SK-N-SH treated with all-trans-retinoic acid at 6 μM for 48 hours (cell line): ENCODE results near the gene TPST1.
"Not testable (repeated sequence)": the region's sequence is repeated elsewhere in the genome, so short reads cannot be mapped to it uniquely, and the experiment has no call there.

Experiments used
- ATAC-seq: fragments of 200-7000 bp; cut with Tn5 transposase; 3 replicates; pipeline ENCODE4 v1.9.1; 2020; ENCODE audit warnings: mild to moderate bottlenecking, moderate library complexity
- BACH2 ChIP-seq: fragments of 250-450 bp; sonication (Bioruptor Pico); IDR thresholded peaks from 2 replicates; pipeline ENCODE4 v1.9.0; 2021; ENCODE audit warnings: mild to moderate bottlenecking, borderline replicate concordance
- CSDC2 ChIP-seq: fragments of 250-450 bp; sonication (Bioruptor Pico); IDR thresholded peaks from 2 replicates; pipeline ENCODE4 v1.5.0; 2020; ENCODE audit warnings: mild to moderate bottlenecking, moderate library complexity
- CSRNP3 ChIP-seq: fragments of 250-450 bp; sonication (Bioruptor Pico); IDR thresholded peaks from 2 replicates; pipeline ENCODE4 v1.5.1; 2021; ENCODE audit warnings: mild to moderate bottlenecking, moderate library complexity
- ESRRG ChIP-seq: fragments of 250-450 bp; sonication (Bioruptor Pico); IDR thresholded peaks from 2 replicates; pipeline ENCODE4 v1.6.1; 2021; ENCODE audit warnings: mild to moderate bottlenecking
- GLIS3 ChIP-seq: fragments of 250-450 bp; sonication (Bioruptor Pico); IDR thresholded peaks from 2 replicates; pipeline ENCODE4 v1.5.0; 2020; ENCODE audit warnings: mild to moderate bottlenecking, moderate library complexity
- ISL1 ChIP-seq: fragments of 250-450 bp; sonication (Bioruptor Pico); IDR thresholded peaks from 2 replicates; pipeline ENCODE4 v2.1.2; 2022; ENCODE audit warnings: mild to moderate bottlenecking, moderate library complexity
- OSR1 ChIP-seq: fragments of 250-450 bp; sonication (Bioruptor Pico); IDR thresholded peaks from 2 replicates; pipeline ENCODE4 v1.8.0; 2022; ENCODE audit warnings: moderate library complexity, mild to moderate bottlenecking, inconsistent platforms
- PATZ1 ChIP-seq: fragments of 250-450 bp; sonication (Bioruptor Pico); IDR thresholded peaks from 2 replicates; pipeline ENCODE4 v1.8.0; 2020; ENCODE audit warnings: mild to moderate bottlenecking, moderate library complexity, borderline replicate concordance
- PPARA ChIP-seq: fragments of 250-450 bp; sonication (Bioruptor Pico); IDR thresholded peaks from 2 replicates; pipeline ENCODE4 v1.5.0; 2020; ENCODE audit warnings: mild to moderate bottlenecking, borderline replicate concordance
- RARB ChIP-seq: fragments of 250-450 bp; sonication (Bioruptor Pico); IDR thresholded peaks from 2 replicates; pipeline ENCODE4 v1.8.0; 2021; ENCODE audit warnings: mild to moderate bottlenecking, moderate library complexity
- SNAI2 ChIP-seq: fragments of 250-450 bp; sonication (Bioruptor Pico); IDR thresholded peaks from 2 replicates; pipeline ENCODE4 v1.5.0; 2020; ENCODE audit warnings: mild to moderate bottlenecking, moderate library complexity
- TCF4 ChIP-seq: fragments of 250-450 bp; sonication (Bioruptor Pico); IDR thresholded peaks from 2 replicates; pipeline ENCODE4 v1.8.0; 2021; ENCODE audit warnings: mild to moderate bottlenecking, moderate library complexity, borderline replicate concordance
- TOX ChIP-seq: fragments of 250-450 bp; sonication (Bioruptor Pico); IDR thresholded peaks from 2 replicates; pipeline ENCODE4 v1.8.0; 2021; ENCODE audit warnings: mild to moderate bottlenecking, moderate library complexity, borderline replicate concordance
- TSHZ2 ChIP-seq: fragments of 250-450 bp; sonication (Bioruptor Pico); IDR thresholded peaks from 2 replicates; pipeline ENCODE4 v1.5.0; 2020; ENCODE audit warnings: mild to moderate bottlenecking, moderate library complexity
- ZC3H10 ChIP-seq: fragments of 250-450 bp; sonication (Bioruptor Pico); IDR thresholded peaks from 2 replicates; pipeline ENCODE4 v1.5.1; 2021; ENCODE audit warnings: mild to moderate bottlenecking, moderate library complexity
- ZFP3 ChIP-seq: fragments of 250-450 bp; sonication (Bioruptor Pico); IDR thresholded peaks from 2 replicates; pipeline ENCODE4 v1.5.0; 2020; ENCODE audit warnings: mild to moderate bottlenecking, moderate library complexity
- ZFP30 ChIP-seq: fragments of 450-650 bp; formaldehyde crosslinking; IDR thresholded peaks from 2 replicates; pipeline ENCODE4 v1.5.0; 2022; ENCODE audit warnings: mild to moderate bottlenecking, moderate library complexity
- ZNF565 ChIP-seq: fragments of 450-650 bp; formaldehyde crosslinking; conservative IDR thresholded peaks from 2 replicates; pipeline ENCODE4 v1.5.0; 2020; ENCODE audit warnings: low read depth, mild to moderate bottlenecking, moderate library complexity
- ZNF70 ChIP-seq: fragments of 450-650 bp; formaldehyde crosslinking; IDR thresholded peaks from 2 replicates; pipeline ENCODE4 v1.5.0; 2020; ENCODE audit warnings: mild to moderate bottlenecking, moderate library complexity
- ZNF8 ChIP-seq: fragments of 450-650 bp; formaldehyde crosslinking; IDR thresholded peaks from 2 replicates; pipeline ENCODE4 v1.5.0; 2020; ENCODE audit warnings: mild to moderate bottlenecking, moderate library complexity
- TF ChIP-seq, protein P1 (sequence below): fragments of 250-450 bp; sonication (Bioruptor Pico); IDR thresholded peaks from 2 replicates; pipeline ENCODE4 v1.8.0; 2021; ENCODE audit warnings: low read depth, mild to moderate bottlenecking, moderate library complexity, borderline replicate concordance

The TPST1 gene

DNA sequence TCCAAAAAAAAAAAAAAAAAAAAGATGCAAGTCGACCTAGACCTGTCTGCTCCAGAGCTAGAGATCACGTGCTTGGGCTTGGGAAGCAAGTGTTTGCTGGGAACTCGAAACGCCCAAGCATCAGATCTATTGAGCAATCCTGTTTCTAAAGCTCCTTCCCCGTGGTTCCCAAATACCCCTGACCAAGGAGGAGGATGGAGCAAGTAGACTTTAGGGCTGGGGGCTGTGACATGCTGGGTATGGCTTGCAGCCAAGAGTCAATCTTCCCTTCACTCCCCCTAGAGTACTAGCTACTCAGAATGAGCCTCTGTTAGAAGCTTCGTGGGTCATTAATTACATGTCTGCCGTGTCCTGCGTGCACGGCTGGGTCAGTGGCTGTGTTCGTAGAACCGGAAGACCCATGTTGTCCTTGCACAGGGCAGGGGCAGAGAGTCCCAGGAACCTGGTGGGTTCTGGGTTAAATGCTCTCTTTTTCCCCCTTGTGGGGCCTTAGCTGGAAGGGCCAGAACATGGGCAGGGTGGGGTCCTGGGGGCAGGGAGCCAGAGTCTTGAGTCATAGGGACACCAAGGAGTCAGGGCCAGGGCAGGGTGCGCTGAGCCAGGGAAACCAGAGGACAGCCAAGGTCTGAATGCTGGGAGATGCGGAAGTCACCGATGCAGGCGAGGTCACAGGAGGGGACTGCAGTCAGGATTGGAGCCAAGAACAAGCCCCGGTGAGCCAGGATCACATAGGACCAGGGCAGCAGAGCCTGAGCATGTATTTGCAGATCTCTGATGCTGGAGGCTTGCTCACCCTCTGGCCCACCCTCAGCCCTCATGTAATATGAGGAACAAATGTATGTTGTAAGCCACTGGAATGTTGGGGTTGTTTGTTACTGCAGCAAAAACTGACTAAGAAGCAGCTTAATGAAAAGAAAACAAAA is 34.6 kb upstream of the TPST1 start:
- TF ChIP-seq TOX (CRISPR knock-in tag): no peak
- ATAC-seq: no peak

DNA sequence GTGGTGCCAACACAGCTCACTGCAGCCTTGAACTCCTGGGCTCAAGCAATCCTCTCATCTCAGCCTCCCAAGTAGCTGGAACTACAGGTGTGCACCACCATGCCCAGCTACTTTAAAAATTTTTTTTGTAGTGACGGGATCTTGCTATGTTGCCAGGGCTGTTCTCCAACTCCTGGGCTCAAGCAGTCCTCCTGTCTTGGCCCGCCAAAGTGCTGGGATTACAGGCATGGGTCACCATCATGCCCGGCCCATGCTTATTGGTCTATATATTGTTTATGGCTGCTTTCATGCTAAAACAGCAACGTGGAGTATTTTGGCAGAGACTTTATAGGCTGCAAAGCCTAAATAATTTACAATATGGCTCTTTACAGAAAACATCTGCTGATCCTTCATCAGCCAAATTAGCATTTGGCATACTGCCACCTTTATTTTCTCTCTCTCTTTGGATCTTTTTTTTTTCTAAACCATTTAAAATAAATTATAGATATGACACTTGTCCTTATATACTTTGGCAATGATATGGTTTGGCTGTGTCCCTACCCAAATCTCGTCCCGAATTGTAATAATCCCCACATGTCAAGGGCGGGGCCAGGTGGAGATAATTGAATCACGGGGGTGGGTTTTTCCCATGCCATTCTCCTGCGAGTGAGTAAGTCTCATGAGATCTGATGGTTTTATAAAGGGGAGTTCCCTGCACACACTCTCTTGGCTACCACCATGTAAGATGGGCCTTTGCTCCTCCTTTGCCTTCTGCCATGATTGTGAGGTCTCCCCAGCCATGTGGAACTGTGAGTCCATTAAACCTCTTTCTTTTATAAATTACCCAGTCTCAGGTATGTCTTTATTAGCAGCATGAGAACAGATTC is 32.4 kb upstream of the TPST1 start:
- not testable (repeated sequence) for ATAC-seq

DNA sequence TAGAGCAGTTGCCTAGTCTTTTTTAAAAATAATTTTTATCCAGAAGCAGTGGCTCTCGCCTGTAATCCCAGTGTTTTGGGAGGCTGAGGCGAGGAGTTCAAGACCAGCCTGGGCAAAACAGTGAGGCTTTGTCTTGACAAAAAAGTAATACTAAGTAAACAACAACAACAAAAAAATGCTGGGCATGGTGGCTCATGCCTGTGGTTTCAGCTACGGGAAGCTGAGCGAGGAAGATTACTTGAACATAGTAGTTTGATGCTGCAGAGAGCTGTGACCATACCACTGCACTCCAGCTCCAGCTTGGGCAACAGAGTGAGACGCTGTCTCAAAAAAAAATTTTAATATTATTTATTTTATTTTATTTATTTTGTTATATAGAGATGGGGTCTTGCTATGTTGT is 31.3 kb upstream of the TPST1 start:
- ATAC-seq: no peak
- TF ChIP-seq SNAI2 (no peak), CSDC2 (CRISPR knock-in tag) (no peak), PPARA (CRISPR knock-in tag) (no peak), OSR1 (CRISPR knock-in tag) (no peak), PATZ1 (CRISPR knock-in tag) (no peak)
- TF ChIP-seq, protein P1, sequence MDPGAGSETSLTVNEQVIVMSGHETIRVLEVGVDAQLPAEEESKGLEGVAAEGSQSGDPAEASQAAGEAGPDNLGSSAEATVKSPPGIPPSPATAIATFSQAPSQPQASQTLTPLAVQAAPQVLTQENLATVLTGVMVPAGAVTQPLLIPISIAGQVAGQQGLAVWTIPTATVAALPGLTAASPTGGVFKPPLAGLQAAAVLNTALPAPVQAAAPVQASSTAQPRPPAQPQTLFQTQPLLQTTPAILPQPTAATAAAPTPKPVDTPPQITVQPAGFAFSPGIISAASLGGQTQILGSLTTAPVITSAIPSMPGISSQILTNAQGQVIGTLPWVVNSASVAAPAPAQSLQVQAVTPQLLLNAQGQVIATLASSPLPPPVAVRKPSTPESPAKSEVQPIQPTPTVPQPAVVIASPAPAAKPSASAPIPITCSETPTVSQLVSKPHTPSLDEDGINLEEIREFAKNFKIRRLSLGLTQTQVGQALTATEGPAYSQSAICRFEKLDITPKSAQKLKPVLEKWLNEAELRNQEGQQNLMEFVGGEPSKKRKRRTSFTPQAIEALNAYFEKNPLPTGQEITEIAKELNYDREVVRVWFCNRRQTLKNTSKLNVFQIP (CRISPR knock-in tag): no peak

DNA sequence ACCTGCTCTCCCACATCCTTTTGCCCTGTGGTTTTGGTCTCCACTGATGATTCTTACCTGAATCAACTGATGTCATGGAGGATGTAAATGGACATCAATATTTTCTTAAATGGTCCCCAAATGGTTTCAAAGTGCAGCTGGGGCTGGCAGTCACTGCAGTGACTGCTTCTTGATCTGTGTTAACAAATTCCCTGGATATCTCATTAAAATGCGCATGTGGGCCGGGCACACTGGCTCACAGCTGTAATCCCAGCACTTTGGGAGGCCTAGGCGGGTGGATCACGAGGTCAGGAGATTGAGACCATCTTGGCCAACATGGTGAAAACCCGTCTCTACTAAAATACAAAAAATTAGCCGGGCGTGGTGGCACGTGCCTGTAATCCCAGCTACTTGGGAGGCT is 30.1 kb upstream of the TPST1 start:
- not testable (repeated sequence) for ATAC-seq

DNA sequence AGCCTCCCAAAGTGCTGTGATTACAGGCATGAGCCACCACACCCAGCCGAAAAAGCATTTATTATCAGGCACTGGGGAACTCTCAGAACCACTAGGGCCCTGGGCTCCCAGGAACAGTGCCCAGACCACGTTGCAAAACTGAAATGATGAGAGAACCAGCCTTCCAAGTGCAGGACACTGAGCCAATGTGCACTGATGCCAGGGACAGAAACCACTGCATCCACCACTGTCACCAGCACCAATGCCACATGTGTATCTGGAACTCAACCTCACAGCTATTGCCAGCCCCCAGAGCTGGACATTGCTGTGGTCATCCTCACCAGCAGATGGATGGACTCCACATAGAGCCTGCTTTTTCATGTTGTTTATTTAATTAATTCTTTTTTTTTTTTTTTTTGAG is 28.2 kb upstream of the TPST1 start:
- no peak; the same call in 2 of the 3 replicates for ATAC-seq
- no peak for TF ChIP-seq RARB (CRISPR knock-in tag)
- no peak for TF ChIP-seq ZFP3 (CRISPR knock-in tag)
- no peak for TF ChIP-seq ZFP30 (CRISPR knock-in tag)
- TF ChIP-seq ZNF565 (CRISPR knock-in tag): no peak
- TF ChIP-seq PPARA (CRISPR knock-in tag): no peak
- no peak for TF ChIP-seq ISL1 (CRISPR knock-in tag)
- TF ChIP-seq OSR1 (CRISPR knock-in tag): no peak
- TF ChIP-seq GLIS3: no peak
- no peak for TF ChIP-seq CSRNP3 (CRISPR knock-in tag)
- TF ChIP-seq TOX (CRISPR knock-in tag): no peak
- no peak for TF ChIP-seq TCF4 (CRISPR knock-in tag)
- TF ChIP-seq ZC3H10 (CRISPR knock-in tag): no peak
- no peak for TF ChIP-seq ESRRG
- no peak for TF ChIP-seq ZNF70 (CRISPR knock-in tag)
- no peak for TF ChIP-seq ZNF8 (CRISPR knock-in tag)
- TF ChIP-seq, all 23 proteins: peak for 0

DNA sequence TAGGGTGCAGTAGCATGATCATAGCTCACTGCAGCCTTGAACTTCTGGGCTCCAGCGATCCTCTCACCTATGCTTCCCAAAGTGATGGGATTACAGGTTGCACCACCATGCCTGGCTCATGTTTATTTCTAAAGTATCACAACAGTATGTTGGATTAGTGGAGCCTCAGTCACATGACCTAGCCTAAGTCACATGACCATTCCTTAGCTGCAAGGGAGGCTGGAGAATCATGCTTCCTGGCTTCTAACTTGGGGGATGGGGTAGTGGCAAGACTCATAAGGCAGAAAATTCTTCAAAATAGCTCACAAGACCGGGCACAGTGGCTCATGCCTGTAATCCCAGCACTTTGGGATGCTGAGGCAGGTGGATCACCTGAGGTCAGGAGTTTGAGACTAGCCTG is 26.9 kb upstream of the TPST1 start:
- no peak for ATAC-seq
- no peak for TF ChIP-seq ZNF70 (CRISPR knock-in tag)
- no peak for TF ChIP-seq OSR1 (CRISPR knock-in tag)
- no peak for TF ChIP-seq TSHZ2 (CRISPR knock-in tag)
- TF ChIP-seq ZNF565 (CRISPR knock-in tag): no peak
- TF ChIP-seq CSRNP3 (CRISPR knock-in tag): no peak
- TF ChIP-seq BACH2 (CRISPR knock-in tag): no peak
- no peak for TF ChIP-seq TCF4 (CRISPR knock-in tag)
- no peak for TF ChIP-seq GLIS3
- no peak for TF ChIP-seq PPARA (CRISPR knock-in tag)
- no peak for TF ChIP-seq TOX (CRISPR knock-in tag)
- no peak for TF ChIP-seq ZNF8 (CRISPR knock-in tag)
- no peak for TF ChIP-seq ZC3H10 (CRISPR knock-in tag)
- no peak for TF ChIP-seq RARB (CRISPR knock-in tag)
- no peak for TF ChIP-seq SNAI2
- no peak for TF ChIP-seq ISL1 (CRISPR knock-in tag)
